Cerebellar cortex (tissue), 1 donor: ENCODE data around the gene ALDH1B1.

Source experiments
- DNase-seq: peaks from one replicate; pipeline ENCODE4 v3.0.0-alpha.2; 2015; ENCODE audit warnings: low spot score

ALDH1B1 gene

DNA sequence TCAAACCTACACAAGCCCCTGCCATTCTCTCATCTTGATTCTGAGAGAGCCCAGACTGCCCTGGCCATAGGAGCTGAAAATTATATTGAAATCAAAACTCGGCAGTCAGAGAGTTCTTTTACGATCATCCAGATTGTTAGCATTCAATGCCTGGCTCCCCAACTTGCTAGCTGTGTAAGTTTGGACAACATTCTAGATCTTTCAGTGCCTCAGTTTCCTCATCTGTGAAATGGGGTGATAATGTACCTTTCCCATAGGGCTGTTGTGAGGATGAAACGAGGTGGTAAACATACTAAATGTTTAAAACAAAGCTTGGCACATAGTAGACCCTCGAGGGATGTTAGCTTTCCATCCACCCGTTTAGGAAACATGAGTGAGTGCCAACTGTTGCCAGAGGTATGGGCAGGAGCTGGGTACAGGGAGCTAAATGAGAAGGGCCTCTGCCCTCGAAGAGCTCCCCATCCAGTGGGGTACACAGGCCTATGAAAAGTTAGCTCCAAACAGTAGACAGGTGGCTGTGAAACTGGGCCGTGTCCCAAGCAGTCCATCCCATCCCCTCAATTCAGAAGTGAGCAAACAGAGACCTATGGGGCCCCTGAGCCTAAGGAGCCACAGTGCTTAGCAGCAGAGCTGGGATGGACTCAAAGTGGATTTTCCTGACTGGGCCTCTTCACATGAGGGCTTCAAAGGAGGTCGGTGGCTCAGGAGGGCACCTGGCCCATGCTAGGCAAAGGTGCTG lies 49.0 kb downstream of the ALDH1B1 start:
- no peak for DNase-seq

DNA sequence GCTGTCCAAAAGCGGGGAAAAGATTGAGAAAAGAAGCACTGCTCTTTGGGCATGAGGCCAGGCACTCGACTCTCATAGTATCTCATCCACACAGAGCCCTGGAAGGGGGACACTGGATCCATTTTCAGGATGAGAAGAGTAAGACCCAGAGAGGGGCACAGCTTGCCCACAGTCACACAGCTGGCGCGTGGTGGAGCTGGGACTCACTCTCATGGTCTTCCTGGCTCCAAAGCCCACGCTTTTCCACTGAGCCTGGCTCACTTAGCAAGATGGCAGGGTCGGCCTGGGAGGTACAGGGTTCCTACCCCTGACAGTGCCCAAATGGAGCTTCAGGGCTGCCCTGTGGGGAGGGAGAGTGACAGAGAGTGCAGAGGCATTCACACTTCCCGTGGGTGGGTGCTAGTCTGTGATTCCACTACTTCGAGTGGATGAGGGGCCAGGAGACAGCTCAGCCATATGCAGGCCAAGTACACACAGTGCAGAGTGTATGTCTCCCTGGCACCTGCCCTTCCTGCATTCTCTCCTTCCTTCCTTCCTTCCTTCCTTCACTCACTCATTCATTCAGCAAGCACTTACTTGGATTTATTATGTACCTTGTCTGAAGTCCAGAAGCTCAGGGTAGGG lies 50.1 kb downstream of the ALDH1B1 start:
- no peak for DNase-seq

DNA sequence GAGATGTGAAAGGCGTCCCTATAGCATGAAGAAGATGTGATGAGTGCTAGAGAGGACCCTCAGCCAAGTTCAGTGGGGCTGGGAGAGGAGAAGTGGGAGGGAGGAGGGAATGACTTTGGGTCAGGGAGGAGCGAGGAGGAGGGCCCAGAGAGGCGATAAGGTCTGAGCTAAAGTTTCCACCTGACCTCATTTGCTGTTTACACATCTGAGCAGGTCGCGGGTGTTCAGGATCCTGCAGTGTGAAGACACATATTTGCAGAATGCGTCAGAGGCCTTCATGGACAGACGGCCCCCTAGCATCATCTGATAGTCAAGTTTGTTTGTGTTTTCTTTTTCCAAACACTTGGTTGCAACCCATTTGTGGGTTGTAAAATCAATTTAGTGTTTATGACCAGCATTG lies 50.7 kb downstream of the ALDH1B1 start:
- DNase-seq, result no peak

- DNase-seq, result no peak
Observed at GRCh38 chr9:38443597-38443996, 51.1 kb downstream of the ALDH1B1 start.

DNA sequence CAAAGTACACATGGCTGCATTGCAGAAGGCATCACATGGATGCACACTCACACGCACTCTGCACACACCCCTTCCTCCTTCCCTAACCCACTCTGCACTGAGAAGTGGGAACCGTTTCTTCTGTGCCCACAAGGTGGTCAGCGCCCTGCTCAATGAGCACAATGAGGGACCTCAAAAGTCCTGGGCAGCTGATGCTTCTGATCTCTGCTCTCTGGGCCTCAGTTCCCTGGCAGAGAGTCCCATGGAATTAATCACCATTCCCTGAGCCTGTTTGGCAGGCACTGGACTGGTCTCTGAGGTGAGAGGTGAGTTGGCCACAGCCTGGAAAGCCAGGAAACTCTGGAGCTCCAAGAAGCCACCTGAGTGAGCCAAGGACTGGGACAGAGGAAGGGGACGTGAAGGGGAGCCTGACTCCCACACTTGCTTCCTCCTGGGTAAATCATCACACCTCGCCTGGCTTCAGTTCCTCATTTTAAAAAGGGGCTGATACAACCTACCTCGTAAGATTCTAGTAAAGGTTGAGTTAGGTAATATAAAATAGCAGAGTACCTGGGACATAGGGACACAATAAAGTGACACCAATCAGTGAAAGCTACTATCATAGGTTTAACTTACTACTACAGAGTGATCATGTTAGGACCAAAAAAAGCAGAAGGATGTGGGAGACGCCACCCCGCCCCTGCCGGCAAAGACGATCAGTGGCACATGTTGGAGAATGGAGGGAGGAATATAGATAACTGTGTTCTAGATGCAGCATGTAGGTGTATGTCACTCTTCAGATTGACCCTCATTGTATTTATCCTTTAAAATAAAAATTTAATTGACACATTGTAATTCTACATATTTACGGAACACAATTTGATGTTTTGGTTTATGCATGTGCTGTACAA lies 52.9 kb downstream of the ALDH1B1 start:
- no peak for DNase-seq

GRCh38 chr9:38447703-38448102 lies 55.2 kb downstream of the ALDH1B1 start:
- DNase-seq, result no peak
